Mammary epithelial cell (primary cell): ENCODE measurements around the gene GZF1.

Experiments used
- CTCF ChIP-seq, 2 donors: IDR thresholded peaks in 1 of 2; conservative IDR thresholded peaks in 1 of 2; 2 replicates each; pipeline ENCODE4 v1.5.1; 2011 to 2012; ENCODE audit warnings: inconsistent platforms in 2 of 2, low read length in 2 of 2, mild to moderate bottlenecking in 2 of 2, control low read depth in 1 of 2, low read depth in 1 of 2; ENCODE audit not compliant: insufficient read depth in 1 of 2; ENCODE audit errors: extremely low read depth in 1 of 2
- EZH2 ChIP-seq: IDR thresholded peaks from 2 replicates; pipeline ENCODE4 v1.6.1; 2012; ENCODE audit warnings: low read length, inconsistent platforms, borderline replicate concordance

GRCh38 chr20:23335521-23335920 is 26.5 kb upstream of the GZF1 start:
- no peak for TF ChIP-seq CTCF (conservative IDR thresholded peaks at IDR 0.05 in 1 of 2, IDR thresholded peaks at IDR 0.05 in 1 of 2; ENCODE audit: extremely low read depth in 1 of 2, insufficient read depth in 1 of 2, low read depth in 1 of 2, low read length in 2 of 2)
- TF ChIP-seq EZH2, result no peak
